Measurements from ENCODE around the gene GIGYF2. TPM values are rescaled to one million over a fixed set of nuclear protein-coding genes. Genes with fewer than 3 reads are reported as not detected.
A peak's percentile ranks its signal among the peaks of the same experiment; 100 is the strongest.

The GIGYF2 gene
- total RNA-seq, 1 donor from 2014 or later: 27.8 TPM

DNA sequence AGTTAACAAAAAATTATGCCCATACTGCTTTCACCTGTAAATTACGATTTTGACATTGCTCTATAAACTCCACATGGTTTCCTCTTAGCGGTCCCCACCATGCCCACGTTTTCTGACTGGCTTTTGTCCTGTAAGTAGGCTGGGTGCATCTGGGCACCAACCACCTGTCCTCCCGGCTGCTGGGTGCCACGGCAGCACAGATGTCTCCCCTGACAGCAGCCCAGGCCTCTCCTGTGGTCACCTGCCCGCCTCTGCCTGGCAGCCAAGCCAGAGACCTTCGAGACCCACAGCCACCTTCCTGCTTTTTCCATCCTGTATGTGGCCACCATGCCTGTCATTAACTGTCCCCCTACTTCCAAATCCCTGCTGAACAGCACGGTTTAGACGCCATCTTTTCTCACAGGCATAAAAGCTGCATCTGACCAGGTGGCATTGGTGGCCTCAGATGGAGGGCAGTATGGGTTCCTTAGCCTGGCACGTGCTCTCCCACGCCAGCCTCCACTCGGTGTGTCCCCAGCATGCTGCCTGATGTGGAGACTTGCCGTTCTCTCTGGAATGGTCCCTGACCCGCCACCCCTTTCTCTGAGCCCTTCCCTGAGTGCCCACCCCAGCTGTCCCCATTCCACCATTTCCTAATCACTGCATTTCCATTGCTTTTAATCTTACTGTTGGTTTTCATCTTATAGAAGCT, 191.9 kb downstream of the GIGYF2 start:
- DNase-seq (ENCODE audit: low spot score): peak; percentile 38
- ATAC-seq: no peak

DNA sequence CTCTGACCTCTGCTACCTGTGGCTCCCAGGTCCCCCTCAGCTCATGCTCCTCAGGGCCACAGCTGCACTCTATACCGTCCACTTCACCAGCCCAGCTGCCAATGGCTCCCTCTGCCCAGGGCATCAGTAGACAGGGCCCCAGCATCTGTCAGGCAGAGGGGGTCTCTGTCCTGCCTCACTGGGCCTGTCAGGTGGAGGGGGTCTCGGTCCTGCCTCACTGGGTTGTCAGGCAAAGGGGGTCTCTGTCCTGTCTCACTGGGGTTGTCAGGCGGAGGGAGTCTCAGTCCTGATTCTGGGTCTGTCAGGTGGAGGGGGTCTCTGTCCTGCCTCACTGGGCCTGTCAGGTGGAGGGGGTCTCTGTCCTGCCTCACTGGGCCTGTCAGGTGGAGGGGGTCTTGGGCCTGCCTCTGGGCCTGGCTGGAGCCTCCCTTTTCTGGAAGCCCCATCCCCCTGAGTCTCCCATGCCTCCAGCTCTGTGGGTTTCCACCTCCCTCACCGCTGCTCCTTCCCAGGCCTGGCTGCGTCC, 192.8 kb downstream of the GIGYF2 start:
- ATAC-seq (no peak), DNase-seq (ENCODE audit: low spot score) (peak; percentile 36)

DNA sequence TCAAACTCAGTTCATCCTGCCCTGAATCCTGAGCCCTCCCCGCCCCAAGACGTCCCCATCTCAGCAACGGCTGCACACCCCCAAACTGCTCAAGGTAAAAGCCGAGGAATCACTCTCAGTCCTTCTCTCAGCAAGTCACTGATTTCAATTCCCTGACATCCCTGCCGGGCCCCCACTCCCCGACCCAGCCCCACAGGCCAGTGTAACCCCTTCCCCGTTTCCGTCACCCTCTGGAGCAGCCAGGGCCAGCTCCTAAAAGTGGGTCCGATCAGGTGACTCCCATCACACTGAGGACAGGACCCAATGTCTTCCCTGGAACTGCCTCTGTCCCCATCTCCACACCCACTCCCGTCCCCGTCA, 193.4 kb downstream of the GIGYF2 start:
- ATAC-seq: no peak
- peak; percentile 27 for DNase-seq (ENCODE audit: low spot score)

GRCh38 chr2:232890896-232891601, 193.9 kb downstream of the GIGYF2 start:
- ATAC-seq: peak; percentile 30
- no peak for DNase-seq (ENCODE audit: low spot score)

- no peak for ATAC-seq
Measured at GRCh38 chr2:232891621-232892071, 194.5 kb downstream of the GIGYF2 start.

DNA sequence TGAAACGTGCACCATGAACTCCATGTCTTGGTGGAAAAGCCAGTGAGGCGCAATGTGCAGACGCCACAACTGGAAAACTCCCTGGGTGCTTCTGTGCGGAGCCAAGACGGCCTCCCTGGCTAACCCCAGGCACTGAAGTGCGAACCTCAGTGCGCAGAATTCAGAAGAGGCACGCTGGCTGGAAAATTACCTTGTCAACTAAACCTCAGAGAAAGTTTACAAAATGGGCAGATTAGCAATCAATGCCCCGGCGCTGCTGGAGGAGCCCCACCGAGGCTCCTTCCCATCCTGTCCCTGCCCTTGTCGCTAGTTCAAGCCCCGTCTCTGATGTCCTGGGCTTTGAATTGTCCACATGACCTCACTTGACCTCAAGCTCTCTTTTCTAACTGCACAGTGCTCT, 195.1 kb downstream of the GIGYF2 start:
- no peak for ATAC-seq
- no peak for DNase-seq (ENCODE audit: low spot score)

More at GRCh38 chr2:232891621-232892071, 194.5 kb downstream of the GIGYF2 start:
- no peak for DNase-seq (ENCODE audit: low spot score)

GRCh38 chr2:232892843-232893242, 195.7 kb downstream of the GIGYF2 start:
- DNase-seq (ENCODE audit: low spot score): peak; percentile 37
- no peak for ATAC-seq

DNA sequence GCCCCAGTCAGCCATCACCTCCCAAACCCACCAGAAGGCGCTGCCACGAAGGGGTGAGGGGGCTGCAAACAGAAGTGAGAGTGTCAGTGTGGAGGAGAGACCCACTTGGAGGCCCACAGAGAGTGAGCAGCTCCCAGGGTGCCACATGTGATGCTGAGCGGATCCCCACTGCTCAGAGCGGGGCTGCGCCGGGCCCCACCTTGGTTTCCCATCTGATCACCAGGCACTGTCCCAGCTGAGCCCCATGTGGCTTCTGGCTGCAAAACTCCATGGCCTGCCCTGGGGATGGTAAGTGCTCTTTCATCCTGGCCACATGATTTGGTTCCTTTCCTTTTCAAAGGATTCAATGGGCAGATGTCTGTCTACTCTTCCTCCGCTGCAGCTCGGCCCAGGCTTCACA, 196.7 kb downstream of the GIGYF2 start:
- DNase-seq (ENCODE audit: low spot score): no peak
- no peak for ATAC-seq

- ATAC-seq: no peak
Measured at GRCh38 chr2:232894251-232894650, 197.1 kb downstream of the GIGYF2 start.

DNA sequence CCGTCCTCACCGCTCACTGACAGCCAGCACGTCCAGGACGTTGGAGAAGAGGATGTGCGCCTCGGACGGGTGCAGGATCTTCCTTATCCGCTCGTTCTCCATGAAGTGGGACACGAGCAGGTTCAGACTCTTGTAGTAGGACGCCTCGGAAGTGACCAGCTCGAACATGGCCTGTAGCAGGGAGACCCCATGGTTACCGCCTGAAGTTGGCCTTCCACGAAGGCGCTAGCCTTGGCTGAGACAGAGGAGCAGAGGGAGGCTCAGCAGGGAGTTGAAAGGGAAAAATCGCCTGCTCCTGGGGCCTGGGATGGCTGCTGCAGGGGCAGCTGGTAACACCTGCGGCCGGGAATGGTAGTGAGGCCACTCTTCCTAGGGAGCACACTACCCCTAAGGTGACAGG, 197.6 kb downstream of the GIGYF2 start:
- ATAC-seq (no peak), DNase-seq (ENCODE audit: low spot score) (no peak)

More at GRCh38 chr2:232894251-232894650, 197.1 kb downstream of the GIGYF2 start:
- no peak for DNase-seq (ENCODE audit: low spot score)

DNA sequence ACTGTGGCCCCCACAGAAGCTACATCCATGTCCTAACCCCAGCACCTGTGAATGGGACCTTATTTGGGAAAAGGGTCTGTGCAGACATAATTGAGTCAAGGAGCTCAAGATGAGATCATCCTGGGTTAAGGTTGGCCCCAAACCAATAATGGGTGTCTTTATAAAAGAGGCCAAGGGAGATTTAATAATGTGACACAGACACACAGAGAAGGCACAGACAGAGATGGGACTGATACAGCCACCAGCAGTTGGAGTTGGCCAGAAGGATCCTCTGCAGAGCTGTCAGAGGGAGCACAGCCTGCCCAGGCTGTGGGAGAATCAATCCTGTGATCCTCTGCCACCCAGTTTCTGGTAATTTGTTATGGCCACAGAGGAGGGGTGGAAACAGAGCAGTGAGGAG, 199.0 kb downstream of the GIGYF2 start:
- DNase-seq (ENCODE audit: low spot score) (no peak), ATAC-seq (no peak)

GRCh38 chr2:232896720-232897597, 199.8 kb downstream of the GIGYF2 start:
- ATAC-seq (no peak), DNase-seq (ENCODE audit: low spot score) (no peak)

DNA sequence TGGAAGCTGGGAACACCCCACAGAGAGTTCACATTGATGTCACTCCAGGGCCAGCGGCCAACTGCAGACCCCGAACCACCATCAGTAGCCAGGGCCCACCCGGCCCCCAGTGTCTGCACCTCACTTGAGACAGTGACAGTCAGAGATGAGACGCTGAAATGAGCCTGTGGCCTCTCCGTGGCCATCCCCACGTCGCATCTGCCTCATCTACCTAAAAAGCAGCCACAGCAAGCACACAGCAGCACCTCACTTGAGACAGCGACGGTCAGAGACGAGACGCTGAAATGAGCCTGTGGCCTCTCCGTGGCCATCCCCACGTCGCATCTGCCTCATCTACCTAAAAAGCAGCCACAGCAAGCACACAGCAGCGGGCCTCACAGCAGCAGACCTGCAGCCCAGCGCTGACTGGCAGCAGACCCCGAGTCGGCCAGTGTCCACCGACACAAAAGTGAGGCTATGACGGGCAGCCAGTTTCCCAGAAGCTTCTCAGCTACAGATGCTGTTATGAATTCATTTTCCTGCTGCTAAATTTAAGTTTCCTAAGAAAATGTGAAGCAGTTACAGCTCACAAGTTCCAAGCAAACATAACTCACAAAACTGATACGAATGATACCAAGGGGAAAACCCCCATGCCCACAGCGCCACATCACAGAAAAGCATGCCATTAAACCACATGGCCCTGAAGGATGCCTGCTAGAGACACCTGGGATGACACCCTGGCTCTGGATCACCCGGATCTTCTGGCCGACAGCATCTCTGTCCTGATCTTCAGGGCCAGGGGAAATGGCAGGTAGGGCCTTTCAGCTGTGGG, 200.7 kb downstream of the GIGYF2 start:
- DNase-seq (ENCODE audit: low spot score) (no peak), ATAC-seq (no peak)

- ATAC-seq (peak; percentile 24), DNase-seq (ENCODE audit: low spot score) (no peak)
Measured at GRCh38 chr2:232898592-232899543, 201.7 kb downstream of the GIGYF2 start.

DNA sequence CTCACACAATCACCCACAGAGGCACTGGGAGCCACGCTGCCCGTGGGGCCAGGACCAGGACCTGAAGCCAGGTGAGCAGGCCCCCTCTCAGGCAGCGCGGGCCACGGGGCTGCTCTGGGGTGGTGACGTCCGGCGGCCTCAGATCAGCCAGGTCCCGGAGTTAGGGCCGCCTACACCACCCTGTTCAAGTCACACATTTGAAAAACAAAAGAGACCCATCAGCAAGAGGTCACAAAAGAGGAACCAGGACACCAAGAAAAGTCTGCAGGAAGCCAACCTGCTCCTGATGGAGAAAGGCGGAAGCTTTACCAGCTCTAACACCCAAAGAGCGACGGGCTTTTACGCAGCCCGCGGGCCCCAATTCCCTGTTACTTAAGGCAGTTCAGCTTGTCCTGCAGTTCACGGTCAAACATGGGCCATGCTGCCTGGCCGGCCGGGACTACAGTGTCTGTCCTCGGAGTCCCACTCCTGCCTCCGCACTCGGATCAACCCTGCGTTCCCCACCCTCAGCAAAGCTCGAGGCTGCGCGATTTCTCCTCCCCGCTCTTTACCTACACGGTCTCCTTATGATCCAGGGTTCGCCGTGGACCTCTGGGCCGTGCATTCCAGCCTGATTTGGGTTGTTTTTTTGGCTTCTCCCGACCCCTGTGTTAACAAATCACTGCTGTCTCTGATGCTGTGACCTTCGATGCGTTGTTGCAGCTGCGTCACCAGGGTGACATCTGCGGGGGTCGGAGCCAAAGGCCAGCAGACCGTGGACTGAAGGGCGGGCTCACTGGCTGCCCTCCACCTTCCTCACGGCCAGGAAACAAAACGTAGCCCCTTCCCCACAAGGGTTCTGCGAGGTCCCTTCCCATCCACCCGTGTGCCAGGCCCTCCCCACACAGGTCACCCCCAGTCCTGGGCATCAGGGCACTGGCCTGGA, 203.9 kb downstream of the GIGYF2 start:
- DNase-seq (ENCODE audit: low spot score) (no peak), ATAC-seq (no peak)

GRCh38 chr2:232901736-232902578, 204.8 kb downstream of the GIGYF2 start:
- DNase-seq (ENCODE audit: low spot score): no peak
- no peak for ATAC-seq

DNA sequence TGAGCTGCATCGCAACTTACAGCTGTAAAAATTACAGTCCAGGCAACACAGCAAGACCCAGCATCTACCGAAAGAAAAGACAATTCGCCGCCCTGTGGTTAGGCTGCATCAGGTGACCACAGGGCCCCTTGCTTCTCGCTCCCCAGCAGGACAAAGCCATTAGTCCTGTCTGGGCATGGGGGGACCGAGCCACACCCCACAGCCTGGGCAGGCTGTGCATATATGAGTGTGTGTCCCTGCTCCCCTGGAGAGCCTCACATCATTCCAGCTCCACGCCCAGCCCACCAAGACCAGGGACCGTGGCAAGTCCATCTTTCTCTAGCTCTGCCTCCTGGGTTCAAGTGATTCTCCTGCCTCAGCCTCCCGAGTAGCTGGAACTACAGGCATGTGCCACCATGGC, 206.9 kb downstream of the GIGYF2 start:
- ATAC-seq: no peak
- DNase-seq (ENCODE audit: low spot score): no peak
